HG03520 (cell line): ENCODE measurements around the gene CACNB4.
A peak's percentile ranks its signal among the peaks of the same experiment; 100 is the strongest.

Experiments
- ATAC-seq: cut with Tn5 transposase; IDR thresholded peaks from one replicate; pipeline ENCODE4 v1.9.1; 2021; ENCODE audit warnings: mild to moderate bottlenecking, moderate library complexity; ENCODE audit not compliant: unreplicated experiment

Gene CACNB4

DNA sequence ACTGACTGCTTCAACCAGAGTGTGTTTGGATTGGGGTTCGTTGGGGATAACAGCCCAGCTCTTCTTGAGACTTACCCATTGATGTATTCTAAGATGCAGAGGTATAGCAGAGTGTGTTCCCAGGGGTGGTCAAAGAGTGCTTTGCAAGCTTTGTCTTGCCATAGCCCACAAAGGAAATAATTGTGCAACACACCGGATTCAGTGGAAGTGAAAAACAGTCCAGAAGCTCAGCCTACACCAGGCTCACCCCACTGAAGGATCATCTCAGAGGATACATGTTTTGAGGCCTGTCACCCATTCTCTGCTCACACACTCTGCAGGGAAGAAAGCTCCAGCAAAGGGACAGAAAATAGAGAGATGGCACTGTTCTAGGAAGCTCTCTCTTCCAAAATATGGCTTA, 9.6 kb downstream of the CACNB4 start:
- no peak for ATAC-seq

DNA sequence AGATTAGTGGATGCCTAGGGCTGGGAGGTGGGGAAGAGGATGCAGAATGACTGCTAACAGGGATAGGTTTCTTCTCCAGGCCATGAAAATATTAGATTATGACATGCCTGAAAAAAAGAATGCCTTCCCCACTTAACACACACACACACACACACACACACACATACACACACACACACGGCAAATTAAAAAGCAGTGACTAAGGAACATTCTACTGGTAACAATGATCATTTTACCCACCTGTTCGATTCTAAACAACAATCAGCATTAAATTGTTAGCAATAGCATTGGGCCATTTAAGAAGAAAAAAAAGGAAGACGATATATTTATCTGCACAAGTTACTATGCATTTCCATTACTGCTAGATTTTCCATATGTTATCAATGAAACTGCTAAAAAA, 10.8 kb downstream of the CACNB4 start:
- no peak for ATAC-seq

DNA sequence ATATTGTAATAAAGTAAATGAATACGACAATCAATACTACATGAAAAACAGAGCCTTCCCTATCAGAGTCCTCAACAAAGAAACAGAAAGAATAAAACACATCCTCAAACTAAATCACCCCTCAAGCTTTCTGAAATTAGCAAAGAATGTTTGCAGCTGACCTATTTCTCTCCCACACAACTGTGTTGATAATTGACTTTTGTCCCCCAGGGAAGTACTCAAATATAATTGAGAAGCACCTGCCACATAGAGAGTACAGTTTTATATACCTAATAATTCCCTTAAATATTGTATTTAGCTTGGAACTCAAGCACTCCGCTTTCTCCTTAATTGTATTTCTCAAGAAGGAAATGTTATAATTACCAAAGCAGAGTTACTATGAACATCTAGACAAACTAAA, 12.6 kb downstream of the CACNB4 start:
- no peak for ATAC-seq

DNA sequence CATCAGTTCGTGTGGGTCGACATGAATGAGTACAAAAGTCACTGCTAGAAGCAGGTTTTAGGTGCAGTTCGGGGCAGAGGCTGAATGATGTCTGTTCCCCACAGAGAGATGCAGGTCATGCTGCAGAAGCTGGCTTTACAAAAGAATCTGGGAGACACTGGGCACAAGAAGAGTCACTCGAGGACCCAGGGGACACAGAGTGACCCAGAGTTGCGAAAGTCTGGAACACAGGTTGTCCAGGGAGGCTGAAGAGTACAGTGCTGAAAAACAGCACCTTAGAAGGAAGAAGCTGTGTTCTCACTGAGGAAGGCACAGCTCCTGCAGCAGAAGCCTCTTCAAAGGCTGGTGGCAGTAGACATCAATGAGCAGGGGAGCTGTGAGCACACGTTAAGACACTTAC, 14.8 kb downstream of the CACNB4 start:
- no peak for ATAC-seq

GRCh38 chr2:152083202-152083875, 15.5 kb downstream of the CACNB4 start:
- no peak for ATAC-seq

- ATAC-seq, result peak; percentile 88
Observed at GRCh38 chr2:152078662-152079061, 20.2 kb downstream of the CACNB4 start.

DNA sequence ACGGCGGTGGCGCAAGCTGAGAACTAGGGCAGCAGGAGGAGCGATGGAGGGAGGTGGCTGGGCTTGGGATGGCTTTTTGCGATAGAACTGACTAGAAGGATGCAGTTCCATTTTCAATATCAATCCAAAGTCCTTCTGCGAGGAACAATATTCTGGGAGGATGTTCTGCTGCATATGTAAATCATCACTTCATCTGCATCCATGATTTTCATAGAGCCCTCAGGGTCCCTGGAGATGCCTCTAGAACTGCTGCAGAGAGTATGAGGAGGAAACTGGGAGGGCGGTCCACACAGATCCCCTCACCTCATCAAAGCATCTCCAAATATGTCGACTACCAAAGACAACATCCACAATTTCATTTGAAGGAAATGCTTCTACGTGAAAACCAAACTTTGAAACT, 20.8 kb downstream of the CACNB4 start:
- no peak for ATAC-seq

GRCh38 chr2:152075461-152076050, 23.3 kb downstream of the CACNB4 start:
- ATAC-seq, result no peak

DNA sequence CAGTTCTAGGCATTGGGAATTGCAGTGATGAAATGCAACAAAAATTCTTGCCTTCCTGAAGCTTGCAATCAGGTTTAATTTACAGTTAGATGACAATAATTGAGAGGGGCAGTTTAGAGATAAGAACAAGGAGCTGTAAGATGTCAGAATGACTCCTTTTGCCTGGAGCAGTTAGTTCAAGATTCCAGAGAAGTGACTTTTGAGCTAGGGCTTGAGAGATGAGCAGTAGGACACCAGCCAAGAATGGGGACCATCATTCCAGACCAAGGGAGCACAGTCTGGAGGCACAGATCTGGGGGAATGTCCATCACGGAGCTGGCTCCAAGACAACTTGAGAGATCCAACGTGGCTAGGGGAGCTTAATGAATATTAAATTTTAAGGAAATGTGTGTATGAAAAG, 26.8 kb downstream of the CACNB4 start:
- ATAC-seq, result no peak

DNA sequence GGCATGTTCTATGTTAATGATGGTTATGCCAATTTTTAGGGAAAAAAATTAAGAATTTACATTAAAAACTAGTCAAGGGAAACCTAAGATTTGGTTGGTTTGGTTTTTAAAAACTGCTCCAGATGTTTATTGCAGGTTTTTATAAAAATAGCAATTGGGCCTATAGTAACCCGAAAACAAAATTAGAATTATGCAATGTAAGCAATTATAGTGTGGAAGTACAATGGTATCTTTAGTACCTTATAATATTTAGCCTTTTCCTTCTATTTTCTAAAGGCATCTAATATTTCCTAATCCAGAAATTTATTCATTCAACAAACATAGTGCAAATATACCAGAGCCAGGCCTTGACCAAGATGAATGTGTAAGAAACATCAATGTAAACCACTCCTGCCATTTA, 27.3 kb downstream of the CACNB4 start:
- no peak for ATAC-seq

GRCh38 chr2:152071092-152071491, 27.8 kb downstream of the CACNB4 start:
- ATAC-seq, result peak; percentile 87

DNA sequence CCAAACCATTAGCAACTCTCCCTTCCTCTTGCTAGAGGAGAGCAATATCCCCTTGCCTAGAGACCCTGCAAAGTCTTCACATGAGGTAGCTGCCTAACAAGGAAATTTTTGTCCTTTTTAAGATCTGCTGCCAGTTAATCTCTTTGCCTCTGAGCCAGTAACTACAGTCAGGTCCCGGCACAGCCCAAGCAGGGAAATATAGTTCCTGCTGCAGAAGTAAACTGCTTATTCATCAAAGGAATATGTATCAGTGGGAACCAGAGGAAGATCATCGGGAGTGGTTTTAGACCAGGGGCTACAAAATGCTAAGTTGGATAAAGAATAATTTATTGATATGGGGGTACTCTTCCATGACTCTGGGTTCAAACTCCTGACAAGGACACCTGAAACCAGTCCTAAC, 30.6 kb downstream of the CACNB4 start:
- ATAC-seq, result no peak

DNA sequence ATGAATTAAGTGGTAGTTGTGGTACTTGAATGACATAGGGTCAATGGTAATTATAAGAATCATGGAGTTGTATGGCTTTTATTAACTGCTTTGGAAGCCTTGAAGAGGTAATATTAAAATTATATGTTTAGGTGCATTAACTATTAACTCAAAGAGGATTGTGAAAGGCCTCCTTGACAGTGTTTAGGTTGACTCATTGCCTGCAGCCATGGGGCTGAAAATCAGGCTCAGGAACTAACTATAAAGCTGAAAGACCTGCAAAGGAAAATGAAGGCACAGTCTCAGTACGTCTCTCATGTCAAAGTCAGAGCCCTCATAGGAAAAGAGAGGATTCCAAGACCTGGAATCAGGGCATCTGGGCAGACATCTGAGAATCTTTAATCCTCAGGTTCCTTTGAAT, 31.0 kb downstream of the CACNB4 start:
- no peak for ATAC-seq

DNA sequence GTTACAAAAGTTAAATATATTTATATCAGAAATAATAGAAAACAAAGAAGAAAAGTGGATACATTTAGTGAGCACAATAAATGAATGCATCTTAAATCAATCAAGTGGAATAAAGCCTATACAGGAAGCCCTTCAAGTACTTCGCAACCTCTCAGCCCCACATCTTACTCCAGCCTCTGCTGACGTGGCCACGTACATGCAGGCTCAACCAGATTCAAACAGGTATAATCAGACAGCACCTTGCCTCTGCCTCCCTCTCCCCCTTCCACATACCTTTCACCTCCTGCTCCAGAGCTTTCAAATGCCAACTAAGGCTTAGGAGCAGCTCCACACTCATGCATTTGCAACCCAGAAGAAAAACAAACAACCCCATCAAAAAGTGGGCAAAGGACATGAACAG, 32.9 kb downstream of the CACNB4 start:
- no peak for ATAC-seq

- ATAC-seq, result no peak
Observed at GRCh38 chr2:152064001-152064400, 34.8 kb downstream of the CACNB4 start.

- ATAC-seq, result no peak
Observed at GRCh38 chr2:152063325-152063924, 35.4 kb downstream of the CACNB4 start.

DNA sequence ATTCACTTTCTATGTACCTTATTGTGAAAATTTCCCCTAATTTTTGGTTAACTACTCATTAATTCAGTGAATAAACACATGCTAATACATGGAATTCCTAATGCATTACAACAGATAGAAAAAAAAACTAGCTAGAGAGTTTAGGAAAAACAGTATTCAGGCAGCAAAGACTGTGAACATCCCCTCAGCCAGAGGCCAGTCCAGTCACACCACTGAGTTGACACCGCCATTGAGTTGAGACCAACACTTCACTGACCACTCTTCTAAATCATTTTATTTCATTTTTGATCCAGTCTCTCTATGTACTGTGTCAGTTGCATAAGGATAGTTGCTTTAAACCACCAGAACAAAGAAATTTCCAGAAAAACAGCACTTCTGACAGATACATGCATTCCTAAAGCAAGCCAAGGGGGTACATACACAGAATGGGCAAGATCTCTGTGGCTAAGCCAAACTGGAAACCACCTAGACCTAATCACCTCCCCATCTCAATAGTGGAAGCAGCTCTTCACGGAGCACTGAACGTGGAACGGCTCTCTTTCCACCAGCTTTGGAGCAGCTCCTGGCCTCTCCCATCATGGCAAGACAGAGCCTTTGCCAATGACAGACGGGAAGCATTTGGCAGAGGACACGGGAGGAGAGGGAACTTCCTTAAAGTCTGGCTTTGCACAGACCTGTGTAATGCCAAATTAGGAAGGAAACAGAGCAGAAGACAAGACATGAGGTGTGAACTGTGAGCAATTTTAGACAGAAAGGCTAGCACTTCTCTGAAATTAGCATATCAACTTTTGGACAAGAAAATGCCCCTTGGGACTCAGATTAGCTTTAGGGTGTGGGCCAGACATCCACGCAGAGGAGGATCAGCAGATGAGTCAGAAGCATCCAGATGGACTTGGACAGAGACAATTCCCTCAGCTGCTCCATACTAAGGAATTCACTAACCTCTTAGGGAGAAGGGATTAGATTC, 36.4 kb downstream of the CACNB4 start:
- peak; percentile 81 for ATAC-seq

DNA sequence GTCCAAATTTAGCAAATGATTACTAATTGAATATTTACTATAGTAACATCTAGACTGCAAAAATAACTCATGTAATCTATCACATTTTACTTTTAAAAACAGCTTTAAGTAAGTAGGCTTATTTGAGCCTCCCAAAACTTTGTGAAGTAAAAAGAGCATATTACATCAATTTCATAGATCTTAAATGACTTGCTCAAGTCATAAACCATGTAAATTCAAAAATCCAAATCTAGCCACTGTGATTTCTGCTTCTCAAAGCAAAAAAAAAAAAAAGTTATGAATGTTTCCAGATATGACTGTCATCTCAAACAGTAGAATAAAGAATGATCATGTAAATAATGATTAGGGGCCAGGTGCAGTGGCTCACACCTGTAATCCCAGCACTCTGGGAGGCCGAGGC, 37.5 kb downstream of the CACNB4 start:
- ATAC-seq, result no peak

GRCh38 chr2:152058655-152059054, 40.2 kb downstream of the CACNB4 start:
- no peak for ATAC-seq

GRCh38 chr2:152056418-152056817, 42.4 kb downstream of the CACNB4 start:
- ATAC-seq, result no peak

- ATAC-seq, result no peak
Observed at GRCh38 chr2:152055366-152056108, 43.3 kb downstream of the CACNB4 start.
